Aortic smooth muscle cell (primary cell): ENCODE results near the gene PDCD7. TPM values are rescaled to one million over a fixed set of nuclear protein-coding genes. Genes with fewer than 3 reads are reported as not detected.

Source experiments
- total RNA-seq: library from RNA; depleted of rRNA; stranded (reverse); fragments of >200 nt; gene quantifications from 2 replicates; pipeline ENCODE4 v1.2.3, GENCODE V29; 2014

Gene PDCD7, protein sequence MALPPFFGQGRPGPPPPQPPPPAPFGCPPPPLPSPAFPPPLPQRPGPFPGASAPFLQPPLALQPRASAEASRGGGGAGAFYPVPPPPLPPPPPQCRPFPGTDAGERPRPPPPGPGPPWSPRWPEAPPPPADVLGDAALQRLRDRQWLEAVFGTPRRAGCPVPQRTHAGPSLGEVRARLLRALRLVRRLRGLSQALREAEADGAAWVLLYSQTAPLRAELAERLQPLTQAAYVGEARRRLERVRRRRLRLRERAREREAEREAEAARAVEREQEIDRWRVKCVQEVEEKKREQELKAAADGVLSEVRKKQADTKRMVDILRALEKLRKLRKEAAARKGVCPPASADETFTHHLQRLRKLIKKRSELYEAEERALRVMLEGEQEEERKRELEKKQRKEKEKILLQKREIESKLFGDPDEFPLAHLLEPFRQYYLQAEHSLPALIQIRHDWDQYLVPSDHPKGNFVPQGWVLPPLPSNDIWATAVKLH
- 12.0 and 12.3 TPM in 2 replicates for total RNA-seq

DNA sequence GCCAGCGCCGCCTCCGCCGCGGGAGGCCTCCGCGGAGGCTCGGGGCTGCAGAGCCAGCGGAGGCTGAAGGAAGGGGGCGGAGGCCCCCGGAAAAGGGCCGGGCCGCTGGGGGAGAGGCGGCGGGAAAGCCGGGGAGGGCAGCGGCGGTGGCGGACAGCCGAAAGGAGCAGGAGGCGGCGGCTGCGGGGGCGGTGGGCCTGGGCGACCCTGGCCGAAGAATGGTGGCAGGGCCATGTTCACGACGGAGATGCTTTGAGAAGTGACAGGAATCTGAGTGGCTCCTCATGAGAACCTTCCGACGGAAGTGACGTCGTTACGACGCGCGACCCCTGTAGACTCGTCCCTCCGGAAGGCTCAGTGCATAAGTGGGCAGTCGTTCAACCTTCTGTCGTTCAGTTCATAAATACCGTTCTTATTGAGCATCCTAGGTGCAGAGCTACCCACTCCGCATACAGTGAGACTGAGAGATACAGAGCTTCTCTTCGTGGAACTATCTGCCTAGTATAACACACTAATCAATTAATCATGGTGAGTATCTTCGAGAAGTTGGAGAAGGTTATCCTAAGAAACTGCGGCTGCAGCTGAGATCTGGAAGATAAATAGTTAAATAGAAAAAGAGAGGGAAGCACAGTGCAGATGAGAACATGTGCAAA lies at the start of gene PDCD7:
Gene PDCD7, minus strand, starts transcription at position 261 of the 653 bp plus-strand sequence. Its CDS starts 27 bp downstream, at position 234.

DNA sequence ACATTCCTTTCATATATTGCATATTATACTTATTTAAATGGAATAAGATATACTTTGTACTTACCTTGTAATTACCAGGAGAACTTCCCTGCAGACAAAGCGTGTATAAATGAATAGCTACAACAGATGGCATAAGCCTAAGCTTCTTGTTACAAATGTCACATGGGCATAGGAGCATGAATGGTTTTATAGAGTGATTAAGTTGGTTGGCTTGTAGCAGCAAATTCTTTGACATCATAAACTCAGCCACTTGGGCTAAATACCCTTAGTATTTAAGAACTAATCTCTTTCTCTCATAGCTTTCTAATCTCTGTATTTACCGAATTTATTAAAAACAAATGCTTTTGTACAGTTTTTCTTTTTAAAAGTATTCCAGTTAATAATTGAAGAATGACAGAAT lies 18.5 kb downstream of the PDCD7 start, which contains the start of gene UBAP1L:
Gene UBAP1L, minus strand, starts transcription at position 115 of the 400 bp plus-strand sequence. CDS start 8,985 bp downstream, outside the sequence.

DNA sequence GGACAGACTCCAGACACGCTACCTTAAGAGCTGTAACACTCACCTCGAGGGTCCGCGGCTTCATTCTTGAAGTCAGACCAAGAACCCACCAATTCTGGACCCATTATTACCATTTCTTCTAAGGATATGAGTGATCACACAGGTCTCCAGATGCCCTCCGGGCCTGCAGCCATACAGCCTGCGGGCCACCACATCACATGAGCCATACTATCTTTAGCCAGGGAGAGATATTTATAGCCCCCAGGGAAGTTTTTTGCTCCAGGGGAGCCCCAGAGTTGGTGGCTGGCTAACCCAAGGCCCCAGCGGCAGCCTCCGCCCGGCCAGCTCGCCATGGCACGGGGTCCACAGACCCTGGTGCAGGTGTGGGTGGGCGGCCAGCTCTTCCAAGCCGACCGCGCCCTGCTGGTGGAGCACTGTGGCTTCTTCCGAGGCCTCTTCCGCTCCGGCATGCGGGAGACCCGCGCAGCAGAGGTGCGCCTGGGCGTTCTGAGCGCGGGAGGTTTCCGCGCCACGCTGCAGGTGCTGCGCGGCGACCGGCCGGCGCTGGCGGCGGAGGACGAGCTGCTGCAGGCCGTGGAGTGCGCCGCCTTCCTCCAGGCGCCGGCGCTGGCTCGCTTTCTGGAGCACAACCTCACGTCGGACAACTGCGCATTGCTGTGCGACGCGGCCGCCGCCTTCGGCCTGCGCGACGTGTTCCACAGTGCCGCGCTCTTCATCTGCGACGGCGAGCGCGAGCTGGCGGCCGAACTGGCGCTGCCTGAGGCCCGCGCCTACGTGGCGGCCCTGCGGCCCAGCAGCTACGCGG lies 56.9 kb downstream of the PDCD7 start, which contains the start of gene KBTBD13:
Gene KBTBD13, plus strand, starts transcription at position 261 of the 805 bp plus-strand sequence. Its CDS starts 70 bp downstream, at position 331.

DNA sequence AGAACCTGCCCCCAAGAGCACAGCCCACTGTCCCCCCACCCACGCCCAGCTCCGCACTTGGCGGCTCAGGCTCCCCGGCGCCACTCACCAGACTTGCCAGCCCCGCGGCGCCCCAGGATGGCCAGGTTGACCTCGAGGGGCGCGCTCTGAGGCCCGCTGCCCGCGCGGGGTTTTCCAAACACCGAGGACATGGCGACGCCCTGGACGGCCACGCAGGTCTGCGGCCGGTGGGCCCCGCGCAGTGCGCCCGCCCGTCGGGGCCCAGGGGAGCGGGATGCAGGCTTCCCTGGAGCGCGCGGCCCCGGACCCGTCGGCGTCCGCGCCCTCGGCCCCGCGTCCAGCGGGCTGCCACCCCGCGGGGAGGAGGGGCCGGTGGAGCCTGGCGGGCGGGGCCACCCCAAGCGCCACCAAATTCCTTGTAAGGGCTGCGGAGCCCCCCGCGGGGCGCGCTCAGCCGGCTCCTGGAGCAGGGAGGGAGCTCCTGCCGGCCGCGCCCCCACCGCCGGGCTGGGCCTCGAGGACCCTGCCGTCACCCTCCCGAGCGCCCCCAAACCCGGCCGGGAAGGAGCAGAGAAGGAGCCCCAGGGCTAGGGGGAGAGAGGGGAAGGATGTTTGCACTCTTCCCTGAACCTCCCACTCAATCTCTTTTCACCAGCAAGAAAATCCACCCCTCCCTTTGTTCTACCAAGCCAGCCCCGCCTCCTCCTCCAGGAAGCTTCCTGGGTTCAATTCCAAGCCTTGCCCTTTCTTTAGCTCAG lies 65.8 kb downstream of the PDCD7 start, which contains the start of gene RASL12:
Gene RASL12, minus strand, starts transcription at position 347 of the 758 bp plus-strand sequence. Its CDS starts 156 bp downstream, at position 191.

Other genes with a start within 250 kb of the PDCD7 start
- 6.7 and 7.3 TPM in 2 replicates for gene ANKDD1A, start 221.9 kb downstream of the PDCD7 start, total RNA-seq
- gene SPG21, start 143.9 kb downstream of the PDCD7 start, total RNA-seq: 53.9 and 68.5 TPM in 2 replicates
- gene MTFMT, start 104.2 kb downstream of the PDCD7 start, total RNA-seq: 9.3 and 14.3 TPM in 2 replicates
- gene SLC51B, start 88.4 kb downstream of the PDCD7 start, total RNA-seq: not detected in 2 replicates
- gene RASL12, start 65.8 kb downstream of the PDCD7 start, total RNA-seq: 0.06 TPM in 1 of 2 replicates, not detected in the other
- not detected in 2 replicates for gene KBTBD13, start 57.1 kb downstream of the PDCD7 start, total RNA-seq
- gene UBAP1L, start 18.6 kb downstream of the PDCD7 start, total RNA-seq: 1.2 TPM in 2 replicates
- gene CLPX, start 51.5 kb upstream of the PDCD7 start, total RNA-seq: 37.7 and 47.5 TPM in 2 replicates
- gene CILP, start 77.7 kb upstream of the PDCD7 start, total RNA-seq: not detected in 2 replicates
- 1.2 and 1.9 TPM in 2 replicates for gene PARP16, start 153.1 kb upstream of the PDCD7 start, total RNA-seq
- not detected in 2 replicates for gene RNU5A-1, start 162.2 kb upstream of the PDCD7 start, total RNA-seq
- gene RNU5B-1, start 170.9 kb upstream of the PDCD7 start, total RNA-seq: not detected in 2 replicates
- gene IGDCC3, start 244.2 kb upstream of the PDCD7 start, total RNA-seq: not detected in 2 replicates